HCT116 (cell line): ENCODE measurements around the gene EHBP1. TPM values are rescaled to one million over a fixed set of nuclear protein-coding genes. Genes with fewer than 3 reads are reported as not detected.

Experiments
- ATAC-seq: fragments of 200-7000 bp; cut with Tn5 transposase; 2 replicates; pipeline ENCODE4 v1.9.1; 2020; ENCODE audit warnings: mild to moderate bottlenecking, moderate library complexity
- BruUV-seq: library from RNA; stranded (reverse); fragments of 400-500 nt; replicated peaks from 2 replicates; lab custom pipeline; 2021; lab: Mats Ljungman, UMichigan
- CTCF ChIA-PET: fragments of 300-600 bp; sonication (Branson Sonifier 250); formaldehyde crosslinking; loops from one replicate; lab custom pipeline; 2021; ENCODE audit warnings: antibody characterized with exemption; lab: Charles Lee
- POLR2A ChIA-PET: fragments of 300-600, 350-600 bp; sonication (Branson Sonifier 250); formaldehyde crosslinking; loops from one replicate; lab custom pipeline; 2021; ENCODE audit warnings: antibody characterized with exemption; lab: Charles Lee
- RAD21 ChIA-PET, 2 experiments: fragments of 300-600 bp; sonication (Branson Sonifier 250); formaldehyde crosslinking; loops; one replicate each; lab custom pipeline; 2023; ENCODE audit warnings: low total read pairs in 2 of 2; ENCODE audit not compliant: uncharacterized antibody in 2 of 2, unreplicated experiment in 2 of 2, low non-redundant PET in 1 of 2; lab: Charles Lee
- DNase-seq: peaks from one replicate; pipeline ENCODE4 v3.0.0-alpha.2; 2010; ENCODE audit warnings: low read depth, low spot score
- H2AFZ ChIP-seq: fragments of 200-600 bp; shearing (Covaris generic), sonication (generic); 2 replicates; pipeline ENCODE4 v1.6.1; 2017; ENCODE audit warnings: low read depth, mixed run types, mixed read lengths, antibody characterized with exemption, low read length; ENCODE audit not compliant: poor library complexity, severe bottlenecking
- H3K27ac ChIP-seq: 2 replicates; pipeline ENCODE4 v1.5.1; 2012; ENCODE audit warnings: low read depth, low read length
- H3K27me3 ChIP-seq: fragments of 200-600 bp; sonication (generic); 2 replicates; pipeline ENCODE4 v1.6.1; 2016; ENCODE audit warnings: mixed run types, low read length, mixed read lengths; ENCODE audit not compliant: insufficient read depth
- H3K36me3 ChIP-seq, 2 experiments: fragments of 200-500 bp in 1 of 2; fragments of 200-600 bp in 1 of 2; sonication (Bioruptor generic) in 1 of 2; sonication (generic) in 1 of 2; 2 replicates each; pipeline versions ENCODE4 v1.5.1 to v1.6.1; 2014 to 2016; ENCODE audit warnings: low read length in 2 of 2, inconsistent platforms in 1 of 2, mixed read lengths in 1 of 2, mixed run types in 1 of 2; ENCODE audit not compliant: insufficient read depth in 2 of 2, control insufficient read depth in 1 of 2
- H3K4me1 ChIP-seq, 2 experiments: fragments of 200-600 bp in 1 of 2; sonication (generic) in 1 of 2; 2 replicates each; pipeline versions ENCODE4 v1.5.1 to v1.6.1; 2012 to 2017; ENCODE audit warnings: low read length in 2 of 2, inconsistent platforms in 1 of 2, mild to moderate bottlenecking in 1 of 2, mixed read lengths in 1 of 2, mixed run types in 1 of 2, moderate library complexity in 1 of 2; ENCODE audit not compliant: insufficient read depth in 2 of 2, control insufficient read depth in 1 of 2
- H3K4me2 ChIP-seq: fragments of 200-600 bp; sonication (generic); 2 replicates; pipeline ENCODE4 v1.6.1; 2017; ENCODE audit warnings: mixed run types, low read length, mixed read lengths
- H3K4me3 ChIP-seq, 2 experiments: fragments of 200-600 bp in 1 of 2; sonication (generic) in 1 of 2; replicated peaks in 1 of 2; 2 replicates each; pipeline ENCODE4 v1.5.1; 2011 to 2016; ENCODE audit warnings: low read length in 2 of 2, control low read depth in 1 of 2, low read depth in 1 of 2, mild to moderate bottlenecking in 1 of 2, mixed read lengths in 1 of 2, mixed run types in 1 of 2
- H3K79me2 ChIP-seq: fragments of 200-600 bp; sonication (generic); 2 replicates; pipeline ENCODE4 v1.6.1; 2017; ENCODE audit warnings: mild to moderate bottlenecking, mixed run types, low read length, moderate library complexity, mixed read lengths; ENCODE audit not compliant: insufficient read depth
- H3K9ac ChIP-seq: fragments of 200-600 bp; sonication (generic); 2 replicates; pipeline ENCODE4 v1.6.1; 2016; ENCODE audit warnings: low read length, mixed read lengths
- H3K9me2 ChIP-seq: fragments of 200-600 bp; sonication (generic), shearing (Covaris generic); 2 replicates; pipeline ENCODE4 v1.6.1; 2017; ENCODE audit warnings: mixed run types, mild to moderate bottlenecking, moderate library complexity; ENCODE audit not compliant: insufficient read depth
- H3K9me3 ChIP-seq, 2 experiments: fragments of 200-500 bp in 1 of 2; fragments of 200-600 bp in 1 of 2; sonication (Bioruptor generic) in 1 of 2; sonication (generic) in 1 of 2; 2 replicates each; pipeline ENCODE4 v1.6.1; 2014 to 2017; ENCODE audit warnings: low read length in 2 of 2, mixed read lengths in 2 of 2, inconsistent platforms in 1 of 2, low read depth in 1 of 2, mild to moderate bottlenecking in 1 of 2, mixed run types in 1 of 2, moderate library complexity in 1 of 2; ENCODE audit not compliant: control insufficient read depth in 1 of 2, insufficient read depth in 1 of 2
- H4K20me1 ChIP-seq: fragments of 200-600 bp; sonication (generic), shearing (Covaris generic); 2 replicates; pipeline ENCODE4 v1.6.1; 2017; ENCODE audit warnings: mixed run types, mild to moderate bottlenecking, moderate library complexity; ENCODE audit not compliant: insufficient read depth
- ATF3 ChIP-seq: IDR thresholded peaks from 2 replicates; pipeline ENCODE4 v1.6.1; 2012
- CBX3 ChIP-seq: IDR thresholded peaks from 2 replicates; pipeline ENCODE4 v1.6.1; 2012; ENCODE audit warnings: low read depth
- CEBPB ChIP-seq: IDR thresholded peaks from 2 replicates; pipeline ENCODE4 v1.6.1; 2012; ENCODE audit warnings: low read depth
- CTCF ChIP-seq, 3 experiments: fragments of 200-600 bp in 1 of 3; sonication (generic) in 1 of 3; IDR thresholded peaks in 2 of 3; conservative IDR thresholded peaks in 1 of 3; 2 replicates each; pipeline ENCODE4 v1.5.1; 2012 to 2017; ENCODE audit warnings: low read depth in 2 of 3, low read length in 2 of 3, antibody characterized with exemption in 1 of 3, borderline replicate concordance in 1 of 3, control low read depth in 1 of 3, mild to moderate bottlenecking in 1 of 3, mixed read lengths in 1 of 3, mixed run types in 1 of 3, moderate library complexity in 1 of 3; ENCODE audit not compliant: insufficient read depth in 1 of 3
- ELF1 ChIP-seq: IDR thresholded peaks from 2 replicates; pipeline ENCODE4 v1.6.1; 2012; ENCODE audit warnings: low read depth, borderline replicate concordance
- EZH2 ChIP-seq: fragments of 200-600 bp; sonication (generic); IDR thresholded peaks from 2 replicates; pipeline ENCODE4 v1.6.1; 2017; ENCODE audit warnings: antibody characterized with exemption, mixed run types
- MAX ChIP-seq: IDR thresholded peaks from 2 replicates; pipeline ENCODE4 v1.6.1; 2012
- POLR2AphosphoS5 ChIP-seq: IDR thresholded peaks from 2 replicates; pipeline ENCODE4 v1.6.1; 2011; ENCODE audit warnings: mild to moderate bottlenecking, low read depth, low read length, moderate library complexity
- RAD21 ChIP-seq: IDR thresholded peaks from 2 replicates; pipeline ENCODE4 v1.6.1; 2012; ENCODE audit warnings: low read depth, mild to moderate bottlenecking
- REST ChIP-seq: IDR thresholded peaks from 2 replicates; pipeline ENCODE4 v1.6.1; 2012; ENCODE audit warnings: low read depth
- SRF ChIP-seq: IDR thresholded peaks from 2 replicates; pipeline ENCODE4 v1.6.1; 2012; ENCODE audit warnings: low read depth
- YY1 ChIP-seq: IDR thresholded peaks from 2 replicates; pipeline ENCODE4 v1.6.1; 2011; ENCODE audit warnings: low read length, low read depth, moderate library complexity, mild to moderate bottlenecking; ENCODE audit not compliant: insufficient replicate concordance; ENCODE audit errors: extremely low read depth
- ZNF274 ChIP-seq: fragments of 200-500 bp; sonication (Bioruptor generic); IDR thresholded peaks from 2 replicates; pipeline ENCODE4 v1.6.1; 2014; ENCODE audit warnings: mild to moderate bottlenecking, low read depth, low read length, inconsistent platforms
- intact Hi-C: fragments of 100-400 bp; cut with micrococcal nuclease; formaldehyde crosslinking; loops from 2 replicates; pipeline ENCODE4 v1.10.0; 2022
- total RNA-seq: library from RNA; stranded (reverse); gene quantifications from one replicate; pipeline ENCODE4 v1.2.1, GENCODE V29; 2021; ENCODE audit not compliant: unreplicated experiment

Gene EHBP1
- total RNA-seq, 1 experiment from 2014 or later, result 89.9 TPM

- Histone ChIP-seq H3K36me3 (0 out of 4 replicates have a peak, but pooled peaks cover 0 to under 1% of the 10 kb centered on the region in 2 experiments), H2AFZ (no peak overlapping the region), H3K9me3 (no peaks in the 10 kb centered on the region), H3K4me2 (no peak overlapping the region), H3K9ac (no peak overlapping the region), H3K9me2 (no peaks in the 10 kb centered on the region), H3K4me3 (no peak overlapping the region), H4K20me1 (no peaks in the 10 kb centered on the region), H3K79me2 (peaks cover 93% of the 10 kb centered on the region), H3K27me3 (no peaks in the 10 kb centered on the region), H3K4me1 (peaks cover 6 to 11% of the 10 kb centered on the region in 2 experiments; a peak in 3 of 4 replicates), H3K27ac (no peak overlapping the region)
- ChIA-PET POLR2A (no interaction called here), CTCF (no interaction called here), RAD21 (no interaction called here)
- intact Hi-C loops, result no loop called here
- DNase-seq (no peak), ATAC-seq (no peak)
- TF ChIP-seq ELF1, result no peak
- TF ChIP-seq SRF, result no peak
- TF ChIP-seq CTCF (IDR thresholded peaks at IDR 0.05 in 2 of 3, conservative IDR thresholded peaks at IDR 0.05 in 1 of 3; ENCODE audit: borderline replicate concordance in 1 of 3, insufficient read depth in 1 of 3, low read depth in 2 of 3, low read length in 2 of 3), result no peak
- no TSS peak for BruUV-seq
These were observed 95.1 kb downstream of the EHBP1 start for GRCh38 chr2:62800618-62801017.

GRCh38 chr2:62801110-62801509 is 95.6 kb downstream of the EHBP1 start:
- ChIA-PET CTCF (no interaction called here), RAD21 (no interaction called here), POLR2A (no interaction called here)
- intact Hi-C loops, result no loop called here
- Histone ChIP-seq H3K36me3 (0 out of 4 replicates have a peak, but pooled peaks cover 0 to 6% of the 10 kb centered on the region in 2 experiments), H3K27me3 (no peaks in the 10 kb centered on the region), H3K9me2 (no peaks in the 10 kb centered on the region), H3K9ac (no peak overlapping the region), H3K4me2 (no peak overlapping the region), H3K9me3 (no peaks in the 10 kb centered on the region), H2AFZ (no peak overlapping the region), H3K4me3 (no peak overlapping the region), H3K4me1 (peaks cover 6 to 11% of the 10 kb centered on the region in 2 experiments; a peak in 3 of 4 replicates), H3K79me2 (peaks cover 91% of the 10 kb centered on the region), H3K27ac (no peak overlapping the region), H4K20me1 (no peaks in the 10 kb centered on the region)
- no peak for DNase-seq
- no peak for ATAC-seq
- BruUV-seq, result no TSS peak
- no peak for TF ChIP-seq YY1
- no peak for TF ChIP-seq RAD21
- TF ChIP-seq POLR2AphosphoS5, result no peak
- no peak for TF ChIP-seq REST
- TF ChIP-seq CBX3, result no peak
- TF ChIP-seq ZNF274, result no peak
- TF ChIP-seq CEBPB, result no peak
- TF ChIP-seq EZH2, result no peak
- TF ChIP-seq ATF3, result no peak
- TF ChIP-seq MAX, result no peak
